HCT116 (cell line): ENCODE measurements around the gene OR8H1. TPM values are rescaled to one million over a fixed set of nuclear protein-coding genes. Genes with fewer than 3 reads are reported as not detected.

ENCODE experiments used
- ATAC-seq: fragments of 200-7000 bp; cut with Tn5 transposase; 2 replicates; pipeline ENCODE4 v1.9.1; 2020; ENCODE audit warnings: mild to moderate bottlenecking, moderate library complexity
- BruUV-seq: library from RNA; stranded (reverse); fragments of 400-500 nt; replicated peaks from 2 replicates; lab custom pipeline; 2021; lab: Mats Ljungman, UMichigan
- CTCF ChIA-PET: fragments of 300-600 bp; sonication (Branson Sonifier 250); formaldehyde crosslinking; loops from one replicate; lab custom pipeline; 2021; ENCODE audit warnings: antibody characterized with exemption; lab: Charles Lee
- POLR2A ChIA-PET: fragments of 300-600, 350-600 bp; sonication (Branson Sonifier 250); formaldehyde crosslinking; loops from one replicate; lab custom pipeline; 2021; ENCODE audit warnings: antibody characterized with exemption; lab: Charles Lee
- RAD21 ChIA-PET, 2 experiments: fragments of 300-600 bp; sonication (Branson Sonifier 250); formaldehyde crosslinking; loops; one replicate each; lab custom pipeline; 2023; ENCODE audit warnings: low total read pairs in 2 of 2; ENCODE audit not compliant: uncharacterized antibody in 2 of 2, unreplicated experiment in 2 of 2, low non-redundant PET in 1 of 2; lab: Charles Lee
- DNase-seq: peaks from one replicate; pipeline ENCODE4 v3.0.0-alpha.2; 2010; ENCODE audit warnings: low read depth, low spot score
- H2AFZ ChIP-seq: fragments of 200-600 bp; shearing (Covaris generic), sonication (generic); 2 replicates; pipeline ENCODE4 v1.6.1; 2017; ENCODE audit warnings: low read depth, mixed run types, mixed read lengths, antibody characterized with exemption, low read length; ENCODE audit not compliant: poor library complexity, severe bottlenecking
- H3K27ac ChIP-seq: 2 replicates; pipeline ENCODE4 v1.5.1; 2012; ENCODE audit warnings: low read depth, low read length
- H3K27me3 ChIP-seq: fragments of 200-600 bp; sonication (generic); 2 replicates; pipeline ENCODE4 v1.6.1; 2016; ENCODE audit warnings: mixed run types, low read length, mixed read lengths; ENCODE audit not compliant: insufficient read depth
- H3K36me3 ChIP-seq, 2 experiments: fragments of 200-500 bp in 1 of 2; fragments of 200-600 bp in 1 of 2; sonication (Bioruptor generic) in 1 of 2; sonication (generic) in 1 of 2; 2 replicates each; pipeline versions ENCODE4 v1.5.1 to v1.6.1; 2014 to 2016; ENCODE audit warnings: low read length in 2 of 2, inconsistent platforms in 1 of 2, mixed read lengths in 1 of 2, mixed run types in 1 of 2; ENCODE audit not compliant: insufficient read depth in 2 of 2, control insufficient read depth in 1 of 2
- H3K4me1 ChIP-seq, 2 experiments: fragments of 200-600 bp in 1 of 2; sonication (generic) in 1 of 2; 2 replicates each; pipeline versions ENCODE4 v1.5.1 to v1.6.1; 2012 to 2017; ENCODE audit warnings: low read length in 2 of 2, inconsistent platforms in 1 of 2, mild to moderate bottlenecking in 1 of 2, mixed read lengths in 1 of 2, mixed run types in 1 of 2, moderate library complexity in 1 of 2; ENCODE audit not compliant: insufficient read depth in 2 of 2, control insufficient read depth in 1 of 2
- H3K4me2 ChIP-seq: fragments of 200-600 bp; sonication (generic); 2 replicates; pipeline ENCODE4 v1.6.1; 2017; ENCODE audit warnings: mixed run types, low read length, mixed read lengths
- H3K4me3 ChIP-seq, 2 experiments: fragments of 200-600 bp in 1 of 2; sonication (generic) in 1 of 2; replicated peaks in 1 of 2; 2 replicates each; pipeline ENCODE4 v1.5.1; 2011 to 2016; ENCODE audit warnings: low read length in 2 of 2, control low read depth in 1 of 2, low read depth in 1 of 2, mild to moderate bottlenecking in 1 of 2, mixed read lengths in 1 of 2, mixed run types in 1 of 2
- H3K79me2 ChIP-seq: fragments of 200-600 bp; sonication (generic); 2 replicates; pipeline ENCODE4 v1.6.1; 2017; ENCODE audit warnings: mild to moderate bottlenecking, mixed run types, low read length, moderate library complexity, mixed read lengths; ENCODE audit not compliant: insufficient read depth
- H3K9ac ChIP-seq: fragments of 200-600 bp; sonication (generic); 2 replicates; pipeline ENCODE4 v1.6.1; 2016; ENCODE audit warnings: low read length, mixed read lengths
- H3K9me2 ChIP-seq: fragments of 200-600 bp; sonication (generic), shearing (Covaris generic); 2 replicates; pipeline ENCODE4 v1.6.1; 2017; ENCODE audit warnings: mixed run types, mild to moderate bottlenecking, moderate library complexity; ENCODE audit not compliant: insufficient read depth
- H3K9me3 ChIP-seq, 2 experiments: fragments of 200-500 bp in 1 of 2; fragments of 200-600 bp in 1 of 2; sonication (Bioruptor generic) in 1 of 2; sonication (generic) in 1 of 2; 2 replicates each; pipeline ENCODE4 v1.6.1; 2014 to 2017; ENCODE audit warnings: low read length in 2 of 2, mixed read lengths in 2 of 2, inconsistent platforms in 1 of 2, low read depth in 1 of 2, mild to moderate bottlenecking in 1 of 2, mixed run types in 1 of 2, moderate library complexity in 1 of 2; ENCODE audit not compliant: control insufficient read depth in 1 of 2, insufficient read depth in 1 of 2
- H4K20me1 ChIP-seq: fragments of 200-600 bp; sonication (generic), shearing (Covaris generic); 2 replicates; pipeline ENCODE4 v1.6.1; 2017; ENCODE audit warnings: mixed run types, mild to moderate bottlenecking, moderate library complexity; ENCODE audit not compliant: insufficient read depth
- CTCF ChIP-seq, 3 experiments: fragments of 200-600 bp in 1 of 3; sonication (generic) in 1 of 3; IDR thresholded peaks in 2 of 3; conservative IDR thresholded peaks in 1 of 3; 2 replicates each; pipeline ENCODE4 v1.5.1; 2012 to 2017; ENCODE audit warnings: low read depth in 2 of 3, low read length in 2 of 3, antibody characterized with exemption in 1 of 3, borderline replicate concordance in 1 of 3, control low read depth in 1 of 3, mild to moderate bottlenecking in 1 of 3, mixed read lengths in 1 of 3, mixed run types in 1 of 3, moderate library complexity in 1 of 3; ENCODE audit not compliant: insufficient read depth in 1 of 3
- EZH2phosphoT487 ChIP-seq: fragments of 200-600 bp; IDR thresholded peaks from 2 replicates; pipeline ENCODE4 v1.6.1; 2018; ENCODE audit warnings: antibody characterized with exemption, borderline replicate concordance
- REST ChIP-seq: IDR thresholded peaks from 2 replicates; pipeline ENCODE4 v1.6.1; 2012; ENCODE audit warnings: low read depth
- SP1 ChIP-seq: IDR thresholded peaks from 2 replicates; pipeline ENCODE4 v1.6.1; 2012; ENCODE audit warnings: low read depth
- TCF7L2 ChIP-seq: IDR thresholded peaks from 2 replicates; pipeline ENCODE4 v1.7.0; 2011; ENCODE audit warnings: borderline replicate concordance, inconsistent platforms; ENCODE audit not compliant: insufficient read depth, insufficient read length; ENCODE audit errors: extremely low read depth
- ZFX ChIP-seq: fragments of 450-650 bp; IDR thresholded peaks from 2 replicates; pipeline ENCODE4 v1.6.1; 2017
- intact Hi-C: fragments of 100-400 bp; cut with micrococcal nuclease; formaldehyde crosslinking; loops from 2 replicates; pipeline ENCODE4 v1.10.0; 2022
- total RNA-seq: library from RNA; stranded (reverse); gene quantifications from one replicate; pipeline ENCODE4 v1.2.1, GENCODE V29; 2021; ENCODE audit not compliant: unreplicated experiment

Gene OR8H1
- total RNA-seq, 1 experiment from 2014 or later = not detected

- intact Hi-C loops = no loop called here
- no TSS peak for BruUV-seq
- H3K9me2 ChIP-seq = no peaks in the 10 kb centered on the region
- RAD21 ChIA-PET = no interaction called here
- H3K27me3 ChIP-seq = no peaks in the 10 kb centered on the region
- no peak within 1 kb of the TSS for H2AFZ ChIP-seq
- TF ChIP-seq REST (no peak), TCF7L2 (no peak), SP1 (no peak), ZFX (no peak), EZH2phosphoT487 (no peak), CTCF (IDR thresholded peaks at IDR 0.05 in 2 of 3, conservative IDR thresholded peaks at IDR 0.05 in 1 of 3; ENCODE audit: borderline replicate concordance in 1 of 3, insufficient read depth in 1 of 3, low read depth in 2 of 3, low read length in 2 of 3) (no peak)
- H4K20me1 ChIP-seq = no peaks in the 10 kb centered on the region
- POLR2A ChIA-PET = no interaction called here
- H3K4me2 ChIP-seq = no peak within 1 kb of the TSS
- peaks cover 0 to 9% of the 10 kb centered on the region in 2 experiments; a peak in 3 of 4 replicates for H3K9me3 ChIP-seq
- no peaks in the 10 kb centered on the region for H3K36me3 ChIP-seq
- ATAC-seq (no peak), DNase-seq (no peak)
- H3K27ac ChIP-seq = no peak within 1 kb of the TSS
- no peaks in the 10 kb centered on the region for H3K79me2 ChIP-seq
- no peak within 1 kb of the TSS for H3K4me3 ChIP-seq
- CTCF ChIA-PET = no interaction called here
- H3K9ac ChIP-seq = no peak within 1 kb of the TSS
- H3K4me1 ChIP-seq = no peaks in the 10 kb centered on the region
Measured at GRCh38 chr11:56273854-56274253, 18.2 kb downstream of the OR8H1 start, which contains the start of gene OR5T1. OR5T1 (plus strand) TSS chr11:56274154; CDS start chr11:56275639, 1,485 bp downstream.
